ENCODE results near the gene RBM47.
"Not testable (repeated sequence)": the region's sequence is repeated elsewhere in the genome, so short reads cannot be mapped to it uniquely, and the experiment has no call there.

Gene RBM47

GRCh38 chr4:40524366-40525041 is 105.2 kb downstream of the RBM47 start:
- no peak for DNase-seq

DNA sequence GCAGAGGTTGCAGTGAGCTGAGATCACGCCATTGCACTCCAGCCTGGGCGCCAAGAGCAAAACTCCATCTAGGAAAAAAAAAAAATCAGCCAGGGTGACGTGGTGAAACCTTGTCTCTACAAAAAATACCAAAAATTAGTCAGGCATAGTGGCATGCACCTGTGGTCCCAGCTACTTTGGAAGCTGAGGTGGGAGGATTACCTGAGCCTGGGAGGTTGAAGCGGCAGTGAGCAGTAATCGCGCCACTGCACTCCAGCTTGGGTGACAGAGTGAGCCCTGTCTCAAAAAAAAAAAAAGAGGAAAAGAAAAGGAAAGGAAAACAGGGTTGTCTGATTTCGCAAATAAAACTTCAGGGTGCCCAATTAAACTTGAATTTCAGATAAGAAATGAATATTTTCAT is 106.1 kb downstream of the RBM47 start:
- no peak for DNase-seq

GRCh38 chr4:40521957-40522356 is 107.7 kb downstream of the RBM47 start:
- no peak for DNase-seq

DNA sequence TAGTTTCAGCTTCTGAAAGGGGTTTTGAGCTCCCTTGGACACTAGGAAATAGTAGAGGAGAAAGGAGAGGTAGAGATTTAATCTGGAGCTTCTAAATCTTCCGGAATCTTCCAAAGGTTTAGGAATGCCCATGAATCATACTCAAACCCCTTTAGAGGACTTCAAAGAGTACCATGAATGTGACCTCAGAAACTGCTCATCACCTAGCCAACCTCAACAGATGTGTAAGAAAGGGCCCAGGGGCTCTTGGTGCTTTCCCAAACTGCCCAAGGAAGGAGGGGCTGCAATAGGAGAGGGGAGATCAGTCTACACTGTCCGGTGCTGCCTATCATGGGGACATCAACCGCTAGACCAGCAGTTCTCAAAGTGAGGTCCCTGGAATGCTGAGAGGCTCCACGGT is 109.1 kb downstream of the RBM47 start:
- DNase-seq: no peak

- DNase-seq: not testable (repeated sequence)
Observed at GRCh38 chr4:40517081-40517480, 112.6 kb downstream of the RBM47 start.

DNA sequence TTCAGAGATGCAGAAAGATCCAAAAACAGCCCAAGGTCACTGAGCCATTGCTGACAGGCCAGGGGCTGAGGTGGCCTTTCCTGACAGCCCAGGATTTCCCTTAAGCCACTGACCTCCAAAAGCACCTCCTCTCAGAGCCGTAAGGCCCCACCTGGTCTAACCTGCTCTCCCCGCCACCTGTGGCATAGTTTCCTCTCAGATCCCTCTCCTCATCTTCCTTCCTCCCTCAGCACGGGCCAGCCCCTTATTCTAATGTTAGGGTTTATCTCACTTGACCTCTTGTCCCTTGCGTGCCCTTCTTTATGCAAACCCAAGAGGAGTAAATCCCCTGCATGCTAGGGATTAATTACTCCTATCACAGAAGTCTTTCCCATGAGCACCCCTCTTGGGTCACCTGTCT is 113.0 kb downstream of the RBM47 start:
- no peak for DNase-seq

DNA sequence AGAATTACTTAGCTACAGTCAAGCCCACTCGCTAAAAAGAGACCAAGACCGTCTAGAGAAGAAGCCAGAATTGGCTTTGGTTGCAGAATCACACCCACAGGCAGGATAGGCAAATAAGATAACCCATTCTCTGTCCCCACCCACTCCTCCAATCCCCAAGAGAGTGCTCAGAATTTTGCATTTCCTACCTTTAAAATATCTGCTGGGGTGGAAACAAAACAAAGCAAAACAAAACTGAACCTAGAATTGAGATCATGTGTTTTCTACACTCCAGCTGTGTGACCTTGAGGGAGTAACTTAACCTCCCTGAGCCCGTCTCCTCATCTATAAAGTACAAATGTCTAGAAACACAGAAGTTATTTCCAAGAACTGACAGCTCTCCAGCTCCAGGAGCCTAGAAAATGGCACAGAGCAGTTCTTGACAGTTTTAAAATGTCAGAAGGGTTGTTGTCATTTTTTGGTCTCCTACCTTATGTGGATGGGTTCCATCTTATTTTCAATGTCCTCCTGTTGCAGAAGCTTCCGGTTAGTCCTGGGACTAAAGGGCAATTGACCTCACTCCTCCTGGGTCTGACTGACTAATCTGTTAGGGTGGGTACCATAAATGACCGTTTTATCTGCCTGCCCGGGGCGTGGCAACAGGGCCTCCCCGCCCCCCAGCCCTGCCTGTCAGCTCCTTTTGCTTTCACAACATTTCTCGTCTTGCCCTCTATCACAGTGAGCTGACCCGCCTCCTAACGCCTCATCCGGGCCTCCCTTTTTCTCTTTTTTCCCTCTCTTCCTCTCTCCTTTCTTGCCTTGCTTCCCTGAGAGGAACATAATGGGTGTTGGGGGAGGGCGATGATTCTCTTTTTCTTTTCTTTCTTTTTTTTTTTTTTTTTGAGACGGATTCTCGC is 114.0 kb downstream of the RBM47 start:
- no peak for DNase-seq

DNA sequence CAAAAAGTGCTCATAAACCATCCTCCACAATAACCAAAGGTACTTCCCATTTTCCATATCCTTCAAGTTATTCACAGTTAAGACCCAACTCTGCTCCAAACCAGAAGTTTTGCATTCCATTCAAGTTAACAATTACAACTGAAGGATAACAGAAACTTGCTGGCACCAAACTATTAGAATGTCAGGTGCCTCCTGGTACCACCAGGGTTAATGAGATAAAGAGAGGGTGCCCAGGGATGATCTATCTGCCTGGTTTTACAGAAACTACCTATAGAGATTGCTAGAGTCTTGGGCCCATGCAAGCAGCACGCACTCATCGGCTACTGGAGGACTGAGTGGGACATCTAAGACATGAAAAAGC is 114.6 kb downstream of the RBM47 start:
- no peak for DNase-seq

- DNase-seq: no peak
Observed at GRCh38 chr4:40514497-40514951, 115.1 kb downstream of the RBM47 start.

- no peak for DNase-seq
Observed at GRCh38 chr4:40511036-40511614, 118.5 kb downstream of the RBM47 start.

- DNase-seq: peak; percentile 7
Observed at GRCh38 chr4:40507977-40508376, 121.7 kb downstream of the RBM47 start.

DNA sequence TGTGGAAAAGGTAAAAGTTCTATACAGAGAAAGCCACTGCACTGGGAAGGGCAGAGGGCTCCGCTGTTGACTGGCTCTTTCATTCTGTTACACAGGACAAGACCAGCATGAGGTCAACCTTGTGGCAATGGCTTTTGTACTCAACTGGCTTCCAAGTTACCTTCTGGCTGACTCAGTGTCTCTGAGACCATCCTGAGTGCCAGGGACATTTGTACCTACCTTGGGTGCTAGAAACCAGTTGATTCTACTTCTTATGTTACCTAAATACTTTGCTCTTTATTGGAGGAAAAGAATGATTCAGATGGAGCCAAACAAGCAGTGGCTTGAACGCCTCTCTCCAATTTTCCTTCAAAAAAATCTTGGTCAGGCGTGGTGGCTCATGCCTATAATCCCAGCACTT is 123.2 kb downstream of the RBM47 start:
- no peak for DNase-seq

GRCh38 chr4:40506066-40506465 is 123.6 kb downstream of the RBM47 start:
- no peak for DNase-seq

DNA sequence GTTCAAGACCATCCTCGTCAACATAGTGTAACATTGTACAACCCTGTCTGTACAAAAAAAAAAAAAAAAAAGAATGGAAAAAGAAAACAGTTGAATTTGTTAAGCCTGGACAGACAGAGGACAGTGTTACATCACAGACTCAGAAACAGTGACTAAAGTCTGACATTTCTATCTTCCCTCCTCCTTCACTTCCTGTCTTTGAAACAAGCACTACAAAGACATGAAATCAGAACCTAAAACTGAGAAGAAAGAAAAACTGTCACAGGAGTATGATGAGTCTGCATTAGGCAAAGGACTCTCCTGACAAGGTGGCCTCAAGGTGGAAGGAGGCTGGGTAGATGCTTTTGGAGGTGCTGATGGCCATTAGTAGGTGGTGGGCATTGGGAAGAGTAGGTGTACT is 126.7 kb downstream of the RBM47 start:
- no peak for DNase-seq

GRCh38 chr4:40502220-40502619 is 127.4 kb downstream of the RBM47 start:
- DNase-seq: no peak

GRCh38 chr4:40500781-40501180 is 128.9 kb downstream of the RBM47 start:
- DNase-seq: no peak

- DNase-seq: no peak
Observed at GRCh38 chr4:40493160-40493559, 136.5 kb downstream of the RBM47 start.

DNA sequence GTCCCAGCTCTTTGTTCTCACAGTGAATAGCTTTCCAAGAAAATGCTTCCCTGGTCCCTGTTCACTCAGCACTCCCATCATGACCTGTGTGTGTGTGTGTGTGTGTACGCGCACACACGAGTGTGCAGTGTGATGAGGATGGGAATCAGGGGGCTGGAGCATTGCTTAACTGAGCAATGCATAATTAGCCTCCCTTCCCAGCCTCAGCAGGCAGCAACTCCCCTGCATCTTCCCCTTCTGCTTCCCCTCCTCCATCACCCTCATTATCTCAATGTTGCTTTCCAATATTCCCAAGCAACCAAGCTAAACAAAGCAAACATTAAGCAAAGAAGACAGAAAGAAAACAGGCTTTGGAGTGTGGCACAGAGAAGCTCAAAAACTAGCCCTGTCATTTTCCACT is 137.0 kb downstream of the RBM47 start:
- DNase-seq: no peak

DNA sequence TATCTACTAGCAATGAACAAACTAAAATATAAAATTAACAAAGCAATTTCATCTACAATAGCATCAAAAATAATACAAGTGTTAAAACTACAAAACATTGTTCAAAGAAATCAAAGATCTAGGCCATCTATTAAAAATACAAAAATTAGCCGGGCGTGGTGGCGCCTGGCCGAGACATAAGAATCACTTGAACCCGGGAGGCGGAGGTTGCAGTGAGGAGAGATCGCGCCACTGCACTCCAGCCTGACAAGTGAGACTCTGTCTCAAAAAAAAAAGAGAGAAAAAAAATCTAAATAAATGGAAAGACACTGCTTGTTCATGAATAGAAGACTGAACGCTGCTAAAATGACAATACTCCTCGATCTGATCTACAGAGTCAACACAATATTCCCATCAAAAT is 139.2 kb downstream of the RBM47 start:
- no peak for DNase-seq

- no peak for DNase-seq
Observed at GRCh38 chr4:40489961-40490360, 139.7 kb downstream of the RBM47 start.

GRCh38 chr4:40486534-40486933 is 143.1 kb downstream of the RBM47 start:
- no peak for DNase-seq

DNA sequence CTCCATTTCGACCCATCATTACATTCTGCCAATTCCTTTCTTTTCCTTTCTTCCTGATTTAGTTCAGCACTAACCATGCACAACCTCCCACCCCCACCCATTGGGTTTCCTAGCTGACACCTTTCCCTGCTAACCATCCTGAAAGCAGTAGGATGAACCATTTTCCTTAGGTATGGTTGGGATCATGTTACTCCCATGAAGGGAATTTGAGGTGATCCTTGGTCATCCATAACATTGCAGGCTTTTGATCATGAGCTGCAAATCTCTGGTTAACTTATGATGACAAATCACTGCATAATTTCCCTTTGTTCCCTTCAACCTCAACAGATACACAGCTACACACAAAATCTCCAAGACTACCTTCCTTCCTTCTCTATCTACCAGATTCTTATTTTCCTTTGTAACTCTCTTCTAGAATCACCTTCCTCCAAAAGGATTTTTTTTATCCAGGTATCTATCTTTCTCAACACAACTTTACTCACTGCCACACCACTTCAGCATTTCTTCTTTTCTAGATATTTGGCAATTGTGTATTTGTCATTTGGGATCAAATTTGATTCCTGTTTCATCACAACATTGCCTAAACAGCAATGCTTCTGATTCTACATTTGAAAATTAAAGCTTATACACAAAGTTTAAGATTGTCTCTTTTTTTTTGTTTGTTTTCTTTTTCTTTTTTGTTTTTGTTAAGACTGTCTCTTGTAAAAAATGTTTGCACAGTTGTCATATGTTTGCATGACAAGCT is 145.1 kb downstream of the RBM47 start:
- no peak for DNase-seq

- DNase-seq: no peak
Observed at GRCh38 chr4:40482985-40483647, 146.5 kb downstream of the RBM47 start.
